Hematopoietic multipotent progenitor cell treated with erythropoietin and hydrocortisone succinate and interleukin-3 and kit ligand, for 15 days (in vitro differentiated cells): ENCODE results near the gene TMEM30A.

Source experiments
- DNase-seq: peaks from one replicate; pipeline ENCODE4 v3.0.0-alpha.2; 2015; ENCODE audit warnings: low spot score

TMEM30A gene

GRCh38 chr6:75262716-75263400 lies 21.7 kb downstream of the TMEM30A start:
- DNase-seq, result no peak

- no peak for DNase-seq
Observed at GRCh38 chr6:75261299-75261698, 23.3 kb downstream of the TMEM30A start.

GRCh38 chr6:75257343-75258087 lies 27.1 kb downstream of the TMEM30A start:
- DNase-seq, result no peak

GRCh38 chr6:75250552-75250951 lies 34.0 kb downstream of the TMEM30A start:
- no peak for DNase-seq

- no peak for DNase-seq
Observed at GRCh38 chr6:75249837-75250236, 34.8 kb downstream of the TMEM30A start.

GRCh38 chr6:75246386-75246785 lies 38.2 kb downstream of the TMEM30A start:
- DNase-seq, result no peak

GRCh38 chr6:75244063-75244584 lies 40.5 kb downstream of the TMEM30A start:
- DNase-seq, result no peak

- peak; percentile 89 for DNase-seq
Observed at GRCh38 chr6:75243333-75244062, 41.1 kb downstream of the TMEM30A start, which contains the start of gene COX7A2. Gene COX7A2 (minus strand): TSS chr6:75243801. CDS start chr6:75243734, 67 bp downstream.

GRCh38 chr6:75236630-75237029 lies 48.0 kb downstream of the TMEM30A start:
- no peak for DNase-seq

GRCh38 chr6:75235271-75235670 lies 49.3 kb downstream of the TMEM30A start:
- DNase-seq, result no peak

- DNase-seq, result no peak
Observed at GRCh38 chr6:75234126-75234865, 50.3 kb downstream of the TMEM30A start.

- DNase-seq, result no peak
Observed at GRCh38 chr6:75233092-75233615, 51.4 kb downstream of the TMEM30A start.

GRCh38 chr6:75230484-75231325 lies 53.9 kb downstream of the TMEM30A start:
- DNase-seq, result no peak

- DNase-seq, result no peak
Observed at GRCh38 chr6:75224303-75224926, 60.2 kb downstream of the TMEM30A start.

- DNase-seq, result no peak
Observed at GRCh38 chr6:75223428-75223827, 61.2 kb downstream of the TMEM30A start.

GRCh38 chr6:75222261-75222660 lies 62.3 kb downstream of the TMEM30A start:
- no peak for DNase-seq

- DNase-seq, result no peak
Observed at GRCh38 chr6:75221116-75221515, 63.5 kb downstream of the TMEM30A start.

GRCh38 chr6:75220357-75220756 lies 64.2 kb downstream of the TMEM30A start:
- DNase-seq, result no peak

GRCh38 chr6:75219263-75219662 lies 65.3 kb downstream of the TMEM30A start:
- no peak for DNase-seq

GRCh38 chr6:75217193-75217592 lies 67.4 kb downstream of the TMEM30A start:
- no peak for DNase-seq
